SH-SY5Y (cell line): ENCODE results near the gene TFDP3.

ENCODE experiments used
- GATA2 ChIP-seq: IDR thresholded peaks from 2 replicates; pipeline ENCODE4 v1.6.1; 2011; ENCODE audit warnings: mild to moderate bottlenecking, low read depth, low read length
- GATA3 ChIP-seq: IDR thresholded peaks from 2 replicates; pipeline ENCODE4 v1.6.1; 2011; ENCODE audit warnings: low read depth, mild to moderate bottlenecking, low read length, moderate library complexity

Gene TFDP3

GRCh38 chrX:133213117-133213516, 5.0 kb downstream of the TFDP3 start:
- TF ChIP-seq GATA2 (no peak), GATA3 (no peak)

- TF ChIP-seq GATA2: no peak
- TF ChIP-seq GATA3: no peak
These were observed 10.4 kb downstream of the TFDP3 start for GRCh38 chrX:133207751-133208150.

- TF ChIP-seq GATA2: no peak
- no peak for TF ChIP-seq GATA3
These were observed 26.5 kb downstream of the TFDP3 start for GRCh38 chrX:133191739-133192039.

GRCh38 chrX:133190877-133191738, 27.0 kb downstream of the TFDP3 start:
- TF ChIP-seq GATA2 (no peak), GATA3 (no peak)

- no peak for TF ChIP-seq GATA3
These were observed 29.0 kb downstream of the TFDP3 start for GRCh38 chrX:133189195-133189594.

- TF ChIP-seq GATA3: no peak
- TF ChIP-seq GATA2: no peak
These were observed 29.5 kb downstream of the TFDP3 start for GRCh38 chrX:133188631-133189030.

GRCh38 chrX:133185938-133186337, 32.2 kb downstream of the TFDP3 start:
- no peak for TF ChIP-seq GATA3
- no peak for TF ChIP-seq GATA2

- TF ChIP-seq GATA2 (no peak), GATA3 (no peak)
These were observed 33.0 kb downstream of the TFDP3 start for GRCh38 chrX:133185119-133185518.

GRCh38 chrX:133183806-133184205, 34.3 kb downstream of the TFDP3 start:
- TF ChIP-seq GATA2: no peak
- no peak for TF ChIP-seq GATA3

- TF ChIP-seq GATA2 (no peak), GATA3 (no peak)
These were observed 38.7 kb downstream of the TFDP3 start for GRCh38 chrX:133179500-133179899.

- TF ChIP-seq GATA2 (no peak), GATA3 (no peak)
These were observed 41.0 kb downstream of the TFDP3 start for GRCh38 chrX:133177202-133177601.

- TF ChIP-seq GATA3 (no peak), GATA2 (no peak)
These were observed 42.5 kb downstream of the TFDP3 start for GRCh38 chrX:133175605-133176004.

GRCh38 chrX:133175162-133175561, 43.0 kb downstream of the TFDP3 start:
- TF ChIP-seq GATA2 (no peak), GATA3 (no peak)

- TF ChIP-seq GATA2 (no peak), GATA3 (no peak)
These were observed 46.0 kb downstream of the TFDP3 start for GRCh38 chrX:133171962-133172708.
